Activated CD8-positive, alpha-beta memory T cell treated with anti-CD3 and anti-CD28 coated beads for 24 hours (primary cell): ENCODE data around the gene HSPA1L.
"Not testable (repeated sequence)": the region's sequence is repeated elsewhere in the genome, so short reads cannot be mapped to it uniquely, and the experiment has no call there.

Experiments
- DNase-seq: peaks from one replicate; pipeline ENCODE4 v3.0.0-alpha.2; 2020

Gene HSPA1L

DNA sequence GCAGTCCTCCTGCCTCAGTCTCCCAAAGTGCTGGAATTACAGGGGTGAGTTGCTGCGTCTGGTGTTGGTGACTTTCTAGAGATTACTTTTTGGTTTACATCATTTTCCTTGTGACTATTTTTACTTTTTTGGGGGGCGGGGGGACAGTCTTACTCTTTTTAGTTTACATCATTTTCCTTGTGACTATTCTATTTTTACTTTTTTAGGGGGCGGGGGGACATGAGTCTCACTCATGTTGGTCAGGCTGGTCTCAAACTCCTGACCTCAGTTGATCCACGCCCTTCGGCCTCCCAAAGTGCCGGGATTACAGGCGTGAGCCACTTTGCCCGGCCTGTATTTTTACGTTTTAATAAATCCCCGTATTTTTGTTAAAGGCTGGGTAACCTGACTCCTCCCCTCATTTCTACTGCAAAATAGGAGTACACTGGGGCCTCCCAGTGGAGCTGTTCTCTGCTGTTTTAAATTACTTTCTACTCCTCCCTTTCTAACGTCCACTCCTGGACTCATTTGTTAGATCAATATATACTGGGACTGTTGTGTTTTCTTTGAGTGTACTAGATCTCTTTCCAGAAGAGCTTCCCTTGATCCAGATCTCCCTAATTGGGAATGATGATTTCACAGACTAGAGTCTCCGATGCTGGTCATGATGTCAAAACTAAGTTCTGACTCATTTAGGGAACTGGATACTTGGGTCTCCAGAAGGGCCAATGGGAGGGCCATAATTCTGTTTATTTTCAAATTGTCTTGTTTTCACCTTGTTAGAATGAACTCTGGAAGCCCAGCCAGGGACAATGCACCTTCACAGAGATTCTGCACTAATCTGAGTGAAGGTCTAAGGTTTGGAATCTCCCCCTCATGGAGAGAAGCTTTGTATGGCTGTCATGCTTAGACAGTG is 21.6 kb upstream of the HSPA1L start:
- no peak for DNase-seq

DNA sequence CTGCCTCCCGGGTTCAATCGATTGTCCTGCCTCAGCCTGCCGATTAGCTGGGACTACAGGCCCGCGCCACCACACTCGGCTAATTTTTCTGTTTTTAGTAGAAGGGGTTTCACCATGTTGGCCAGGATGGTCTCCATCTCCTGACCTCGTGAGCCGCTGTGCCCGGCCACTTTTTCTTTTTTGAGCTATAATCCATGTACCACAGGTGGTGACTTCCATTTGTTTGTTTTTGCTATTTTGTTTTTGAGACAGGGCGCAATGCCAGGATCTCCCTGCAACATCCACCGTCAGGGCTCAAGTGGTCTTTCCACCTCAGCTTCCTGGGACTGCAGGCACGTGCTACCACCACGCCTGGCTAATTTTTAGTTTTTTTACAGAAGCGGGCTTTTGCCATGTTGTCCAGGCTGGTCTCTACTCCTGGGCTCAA is 21.0 kb upstream of the HSPA1L start:
- DNase-seq, result peak; percentile 71

DNA sequence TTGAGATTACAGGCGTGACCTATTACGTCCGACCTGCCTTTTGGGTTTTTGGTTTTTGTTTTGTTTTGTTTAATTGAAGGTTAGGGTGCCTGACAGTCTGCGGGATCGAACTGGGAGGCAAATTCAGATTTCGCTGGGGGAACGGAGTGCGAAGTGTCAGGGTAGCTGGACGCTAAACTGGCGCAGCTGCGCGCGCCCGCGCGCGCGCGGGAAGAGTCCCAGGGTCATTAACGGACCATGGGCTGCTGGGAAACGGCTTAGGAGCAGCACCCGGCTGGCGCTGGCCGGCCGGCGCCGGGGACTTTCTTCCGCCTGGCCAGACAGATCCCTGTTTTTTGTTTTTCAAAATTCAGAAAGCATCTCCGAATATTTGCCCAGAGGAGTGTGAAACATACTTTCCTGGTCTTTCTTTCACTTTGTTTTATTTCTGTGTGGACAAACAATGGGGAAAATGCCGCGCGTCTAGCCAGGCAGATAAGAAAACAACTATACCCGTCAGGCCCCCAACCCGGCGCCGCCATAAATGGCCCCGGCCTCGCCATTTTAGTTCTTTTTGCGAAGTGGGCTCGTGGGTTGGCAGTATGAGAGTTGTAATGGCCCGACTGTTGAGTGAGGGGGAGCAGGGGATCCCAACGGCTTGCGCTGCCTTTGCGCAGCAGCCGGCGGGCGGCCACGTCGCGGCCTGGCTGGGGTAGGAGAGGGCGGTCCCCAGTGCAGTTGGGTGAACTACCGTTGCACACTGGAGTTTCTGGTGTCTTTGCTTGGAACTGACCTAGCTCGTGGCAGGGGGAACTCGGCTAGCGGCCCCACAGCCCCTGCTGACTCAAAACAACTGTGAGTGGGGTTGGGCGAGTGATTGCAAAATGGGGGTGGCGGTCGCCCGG is 19.5 kb upstream of the HSPA1L start:
- peak; percentile 95 for DNase-seq

- DNase-seq, result no peak
These were observed 16.5 kb upstream of the HSPA1L start for GRCh38 chr6:31831350-31832215.

DNA sequence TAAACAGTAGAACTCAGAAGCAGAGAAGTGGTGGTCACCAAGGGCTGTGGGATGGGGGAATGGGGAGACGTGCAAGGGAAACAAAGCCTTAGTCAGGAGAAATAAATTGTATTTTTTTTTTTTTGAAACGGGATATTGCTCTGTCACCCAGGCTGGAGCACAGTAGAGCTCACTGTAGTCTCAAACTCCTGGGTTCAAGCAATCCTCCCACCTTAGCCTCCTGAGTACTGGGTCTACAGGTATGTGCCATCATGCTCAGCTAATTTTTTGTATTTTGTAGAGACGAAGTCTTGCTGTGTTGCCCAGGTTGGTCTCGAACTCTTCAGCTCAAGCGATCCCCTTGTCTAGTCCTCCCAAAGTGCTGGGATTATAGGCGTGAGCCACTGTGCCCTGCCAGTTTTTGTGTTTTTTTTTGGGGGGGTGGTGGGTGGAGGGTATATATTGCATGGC is 15.8 kb upstream of the HSPA1L start:
- DNase-seq, result no peak

- no peak for DNase-seq
These were observed 14.7 kb upstream of the HSPA1L start for GRCh38 chr6:31829633-31830283.

GRCh38 chr6:31827286-31828079 is 12.4 kb upstream of the HSPA1L start, which contains the start of gene HSPA1B:
TSS of gene HSPA1B (plus strand) at chr6:31827738. CDS start at chr6:31827951, 213 bp downstream.
- peak; percentile 91 for DNase-seq

DNA sequence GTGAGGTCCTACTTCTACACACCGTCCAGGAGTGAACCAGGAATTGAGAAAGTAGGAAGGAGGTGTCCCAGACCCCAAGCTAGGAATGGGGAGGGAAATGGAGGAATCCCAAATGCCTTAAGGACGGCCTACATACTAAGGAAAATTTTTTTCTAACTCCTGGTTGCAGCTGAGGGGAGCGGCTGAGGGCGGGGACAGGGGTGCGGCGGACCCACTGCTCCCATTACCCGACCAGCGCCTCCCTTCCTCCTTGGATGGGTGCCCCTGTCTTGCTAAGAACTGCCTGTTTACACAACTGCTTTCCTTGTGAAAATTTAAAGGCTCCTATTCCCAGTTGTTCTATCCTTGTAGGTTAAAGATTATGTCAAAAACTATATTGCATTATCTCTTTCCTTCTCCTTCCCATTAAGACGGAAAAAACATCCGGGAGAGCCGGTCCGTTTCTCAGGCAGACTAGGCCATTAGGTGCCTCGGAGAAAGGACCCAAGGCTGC is 11.8 kb upstream of the HSPA1L start:
- DNase-seq, result no peak

- DNase-seq, result no peak
These were observed 10.5 kb upstream of the HSPA1L start for GRCh38 chr6:31825553-31825952.

- DNase-seq, result not testable (repeated sequence)
These were observed 8.6 kb upstream of the HSPA1L start for GRCh38 chr6:31823592-31824196.

- peak; percentile 85 for DNase-seq
These were observed 7.1 kb upstream of the HSPA1L start for GRCh38 chr6:31822036-31822821.

- DNase-seq, result peak; percentile 87
These were observed 6.4 kb upstream of the HSPA1L start for GRCh38 chr6:31821301-31822035.

GRCh38 chr6:31820399-31820798 is 5.3 kb upstream of the HSPA1L start:
- not testable (repeated sequence) for DNase-seq

GRCh38 chr6:31819871-31820299 is 4.8 kb upstream of the HSPA1L start:
- no peak for DNase-seq

DNA sequence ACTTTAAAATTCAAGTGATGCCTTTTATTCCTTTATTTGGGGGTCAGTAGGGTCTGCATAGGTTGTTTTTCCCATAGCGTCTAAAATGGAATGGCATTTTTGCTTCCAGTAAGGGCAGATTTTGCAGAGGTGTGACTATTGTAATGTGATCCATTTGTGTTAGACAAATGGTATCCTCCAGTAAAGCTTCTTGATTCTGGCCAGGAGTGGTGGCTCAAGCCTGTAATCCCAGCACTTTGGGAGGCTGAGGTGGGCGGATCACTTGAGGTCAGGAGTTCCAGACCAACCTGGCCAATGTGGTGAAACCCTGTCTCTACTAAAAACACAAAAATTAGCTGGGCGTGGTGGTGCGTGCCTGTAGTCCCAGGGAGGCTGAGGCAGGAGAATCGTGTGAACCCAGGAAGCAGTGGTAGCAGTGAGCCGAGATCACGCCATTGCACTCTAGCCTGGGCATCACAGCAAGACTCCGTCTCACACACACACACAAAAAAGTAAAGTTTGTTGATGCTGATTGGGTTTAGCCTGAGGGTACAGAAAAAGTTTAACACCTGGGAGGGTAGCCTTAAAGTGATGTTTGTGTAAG is 2.9 kb upstream of the HSPA1L start:
- not testable (repeated sequence) for DNase-seq

DNA sequence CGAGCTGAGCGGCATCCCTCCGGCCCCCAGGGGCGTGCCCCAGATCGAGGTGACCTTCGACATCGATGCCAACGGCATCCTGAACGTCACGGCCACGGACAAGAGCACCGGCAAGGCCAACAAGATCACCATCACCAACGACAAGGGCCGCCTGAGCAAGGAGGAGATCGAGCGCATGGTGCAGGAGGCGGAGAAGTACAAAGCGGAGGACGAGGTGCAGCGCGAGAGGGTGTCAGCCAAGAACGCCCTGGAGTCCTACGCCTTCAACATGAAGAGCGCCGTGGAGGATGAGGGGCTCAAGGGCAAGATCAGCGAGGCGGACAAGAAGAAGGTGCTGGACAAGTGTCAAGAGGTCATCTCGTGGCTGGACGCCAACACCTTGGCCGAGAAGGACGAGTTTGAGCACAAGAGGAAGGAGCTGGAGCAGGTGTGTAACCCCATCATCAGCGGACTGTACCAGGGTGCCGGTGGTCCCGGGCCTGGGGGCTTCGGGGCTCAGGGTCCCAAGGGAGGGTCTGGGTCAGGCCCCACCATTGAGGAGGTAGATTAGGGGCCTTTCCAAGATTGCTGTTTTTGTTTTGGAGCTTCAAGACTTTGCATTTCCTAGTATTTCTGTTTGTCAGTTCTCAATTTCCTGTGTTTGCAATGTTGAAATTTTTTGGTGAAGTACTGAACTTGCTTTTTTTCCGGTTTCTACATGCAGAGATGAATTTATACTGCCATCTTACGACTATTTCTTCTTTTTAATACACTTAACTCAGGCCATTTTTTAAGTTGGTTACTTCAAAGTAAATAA is 2.2 kb upstream of the HSPA1L start:
- peak; percentile 70 for DNase-seq

DNA sequence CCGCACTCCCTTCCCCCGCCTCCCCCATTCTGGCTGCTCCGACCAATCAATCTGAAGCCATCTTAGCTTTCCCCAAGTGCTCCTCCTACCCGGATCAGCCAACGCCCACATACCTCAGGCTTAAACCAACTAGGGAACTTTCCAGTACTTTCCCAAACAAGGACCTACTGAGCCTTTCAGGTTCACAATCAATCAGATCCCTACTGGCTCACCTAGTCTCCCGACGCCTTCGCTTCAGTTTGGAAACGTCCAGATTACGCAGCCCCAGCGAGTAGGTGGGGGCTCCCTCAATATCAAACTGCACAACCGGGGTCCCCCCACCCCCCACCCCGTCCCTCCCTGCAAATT is 432 bp downstream of the HSPA1L start:
- peak; percentile 78 for DNase-seq

- no peak for DNase-seq
These were observed 1.6 kb downstream of the HSPA1L start for GRCh38 chr6:31813465-31813849.
